Measurements from ENCODE around the gene RGS10. TPM values are rescaled to one million over a fixed set of nuclear protein-coding genes. Genes with fewer than 3 reads are reported as not detected.
"Not testable (repeated sequence)": the region's sequence is repeated elsewhere in the genome, so short reads cannot be mapped to it uniquely, and the experiment has no call there.

Gene RGS10, protein sequence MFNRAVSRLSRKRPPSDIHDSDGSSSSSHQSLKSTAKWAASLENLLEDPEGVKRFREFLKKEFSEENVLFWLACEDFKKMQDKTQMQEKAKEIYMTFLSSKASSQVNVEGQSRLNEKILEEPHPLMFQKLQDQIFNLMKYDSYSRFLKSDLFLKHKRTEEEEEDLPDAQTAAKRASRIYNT
- total RNA-seq, result 39.7 TPM

DNA sequence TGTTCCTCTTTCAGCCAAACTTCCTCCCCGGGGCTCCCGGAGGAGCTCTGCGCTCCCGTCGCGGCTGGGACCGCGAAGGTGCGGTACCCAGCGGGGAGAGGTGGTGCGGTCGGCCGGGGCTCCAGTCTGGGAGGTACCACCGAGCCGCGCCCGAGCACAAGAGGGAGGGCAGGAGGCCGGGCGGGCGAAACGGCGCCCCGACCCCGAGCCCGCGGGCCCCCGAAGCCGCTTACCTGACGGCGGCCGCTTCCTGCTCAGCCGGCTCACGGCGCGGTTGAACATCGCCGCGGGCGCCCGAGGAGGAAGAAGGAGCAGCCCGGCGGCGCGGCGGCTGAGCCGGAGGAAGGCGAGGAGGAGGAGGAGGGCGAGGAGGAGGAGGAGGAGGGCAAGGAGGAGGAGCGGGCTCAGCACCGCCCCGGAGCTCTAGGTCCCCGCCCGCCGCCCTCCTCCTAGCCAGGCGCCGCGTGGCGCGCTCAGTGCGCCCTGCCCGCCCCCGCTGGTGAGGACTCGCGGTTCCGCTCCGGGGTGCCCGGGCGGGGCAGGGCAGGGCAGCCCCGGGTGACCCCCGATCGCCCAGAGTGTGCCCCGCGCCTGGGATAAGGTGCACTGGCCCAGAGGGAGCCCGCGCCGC lies at the start of gene RGS10:
RGS10 (minus strand) TSS at position 363 of the 631 bp plus-strand sequence; CDS start at position 282, 81 bp downstream.
- Histone ChIP-seq H3K27me3 (ENCODE audit: control insufficient read depth in 3 of 3, insufficient read depth in 3 of 3, low read length in 3 of 3) (peaks cover 0 to 8% (median 2%) of the 10 kb centered on the region in 3 donors), H3K27ac (ENCODE audit: low read depth, low read length) (no peak within 1 kb of the TSS), H3K4me3 (ENCODE audit: low read length in 3 of 3) (peak within 1 kb of the TSS; percentile 65 to 72 (median 68)), H3K9me3 (ENCODE audit: control insufficient read depth in 3 of 3, low read length in 3 of 3) (no peaks in the 10 kb centered on the region), H3K9ac (ENCODE audit: low read depth in 1 of 3, low read length in 3 of 3) (peak within 1 kb of the TSS in 2 of 3 donors; percentile 59 to 60), H3K4me1 (ENCODE audit: control insufficient read depth in 3 of 3, insufficient read depth in 3 of 3, low read length in 3 of 3) (peaks cover 6 to 20% (median 7%) of the 10 kb centered on the region in 3 donors), H3K36me3 (ENCODE audit: control insufficient read depth in 3 of 3, insufficient read depth in 3 of 3, low read length in 3 of 3) (no peaks in the 10 kb centered on the region)

DNA sequence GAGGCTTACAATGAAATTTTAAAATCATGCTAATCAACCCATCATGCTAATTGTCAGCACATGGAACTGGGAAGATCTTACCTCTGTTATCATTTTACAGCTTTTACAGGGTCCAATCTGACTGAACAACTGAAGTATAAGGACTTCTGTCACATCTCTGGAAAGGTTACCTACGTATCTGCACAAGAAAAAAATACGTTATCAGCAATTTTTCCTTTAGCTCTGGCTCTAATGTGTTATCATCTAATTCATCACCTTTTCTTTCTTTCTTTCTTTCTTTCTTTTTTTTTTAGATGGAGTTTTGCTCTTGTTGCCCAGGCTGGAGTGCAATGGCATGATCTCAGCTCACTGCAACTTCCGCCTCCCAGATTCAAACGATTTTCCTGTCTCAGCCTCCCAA lies 45.6 kb upstream of the RGS10 start:
- H3K36me3 ChIP-seq (ENCODE audit: control insufficient read depth in 3 of 3, insufficient read depth in 3 of 3, low read length in 3 of 3), result peaks cover 8 to 24% (median 23%) of the 10 kb centered on the region in 3 donors
- no peaks in the 10 kb centered on the region for H3K9me3 ChIP-seq (ENCODE audit: control insufficient read depth in 3 of 3, low read length in 3 of 3)
- no peak overlapping the region for H3K9ac ChIP-seq (ENCODE audit: low read depth in 1 of 3, low read length in 3 of 3)
- no peak overlapping the region for H3K27ac ChIP-seq (ENCODE audit: low read depth, low read length)
- H3K27me3 ChIP-seq (ENCODE audit: control insufficient read depth in 3 of 3, insufficient read depth in 3 of 3, low read length in 3 of 3), result no peaks in the 10 kb centered on the region
- H3K4me3 ChIP-seq (ENCODE audit: low read length in 3 of 3), result no peak overlapping the region
- peaks cover 3 to 10% (median 10%) of the 10 kb centered on the region in 3 donors for H3K4me1 ChIP-seq (ENCODE audit: control insufficient read depth in 3 of 3, insufficient read depth in 3 of 3, low read length in 3 of 3)

DNA sequence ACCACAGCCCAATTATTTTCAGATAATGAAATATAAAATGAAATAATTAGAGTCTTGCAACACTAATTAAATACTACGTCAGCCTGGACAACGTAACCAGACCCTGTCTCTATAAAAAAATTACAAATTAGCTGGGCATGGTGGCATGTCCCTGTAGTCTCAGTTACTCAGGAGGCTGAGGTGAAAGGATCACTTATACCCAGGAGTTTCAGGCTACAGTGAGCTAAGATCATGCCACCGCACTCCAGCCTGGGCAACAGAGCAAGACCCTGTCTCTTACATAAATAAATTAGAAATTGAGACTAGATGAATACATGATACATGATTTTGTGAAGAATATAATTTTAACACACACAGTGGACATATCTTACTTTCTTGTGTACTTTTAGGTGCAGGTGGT lies 35.8 kb upstream of the RGS10 start:
- Histone ChIP-seq H3K4me3 (ENCODE audit: low read length in 3 of 3) (no peak overlapping the region), H3K9me3 (ENCODE audit: control insufficient read depth in 3 of 3, low read length in 3 of 3) (no peaks in the 10 kb centered on the region), H3K27me3 (ENCODE audit: control insufficient read depth in 3 of 3, insufficient read depth in 3 of 3, low read length in 3 of 3) (no peaks in the 10 kb centered on the region), H3K36me3 (ENCODE audit: control insufficient read depth in 3 of 3, insufficient read depth in 3 of 3, low read length in 3 of 3) (peaks cover 31 to 43% (median 43%) of the 10 kb centered on the region in 3 donors), H3K4me1 (ENCODE audit: control insufficient read depth in 3 of 3, insufficient read depth in 3 of 3, low read length in 3 of 3) (no peaks in the 10 kb centered on the region), H3K27ac (ENCODE audit: low read depth, low read length) (no peak overlapping the region), H3K9ac (ENCODE audit: low read depth in 1 of 3, low read length in 3 of 3) (no peak overlapping the region)

DNA sequence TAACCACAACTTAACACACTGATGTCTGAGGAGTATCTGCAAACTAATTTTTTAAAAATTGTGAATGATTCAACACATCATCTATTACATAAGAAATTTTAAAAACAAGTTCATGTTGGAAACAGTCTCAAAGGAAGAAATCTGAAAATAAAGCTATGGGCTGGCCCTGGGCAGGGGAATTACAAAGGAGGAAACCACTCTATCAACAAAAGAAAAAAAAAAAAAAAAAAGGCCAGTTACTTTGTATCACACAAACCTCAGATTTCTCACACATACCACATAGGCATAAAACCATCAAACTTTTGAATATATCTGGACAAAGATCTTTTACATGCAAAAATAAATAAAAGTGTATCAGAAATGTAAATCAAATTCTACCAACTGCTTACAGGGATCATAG lies 33.5 kb upstream of the RGS10 start:
- Histone ChIP-seq H3K27me3 (ENCODE audit: control insufficient read depth in 3 of 3, insufficient read depth in 3 of 3, low read length in 3 of 3) (no peaks in the 10 kb centered on the region), H3K4me1 (ENCODE audit: control insufficient read depth in 3 of 3, insufficient read depth in 3 of 3, low read length in 3 of 3) (no peaks in the 10 kb centered on the region), H3K9ac (ENCODE audit: low read depth in 1 of 3, low read length in 3 of 3) (no peak overlapping the region), H3K27ac (ENCODE audit: low read depth, low read length) (no peak overlapping the region), H3K9me3 (ENCODE audit: control insufficient read depth in 3 of 3, low read length in 3 of 3) (no peaks in the 10 kb centered on the region), H3K36me3 (ENCODE audit: control insufficient read depth in 3 of 3, insufficient read depth in 3 of 3, low read length in 3 of 3) (peaks cover 31 to 37% (median 36%) of the 10 kb centered on the region in 3 donors), H3K4me3 (ENCODE audit: low read length in 3 of 3) (no peak overlapping the region)

DNA sequence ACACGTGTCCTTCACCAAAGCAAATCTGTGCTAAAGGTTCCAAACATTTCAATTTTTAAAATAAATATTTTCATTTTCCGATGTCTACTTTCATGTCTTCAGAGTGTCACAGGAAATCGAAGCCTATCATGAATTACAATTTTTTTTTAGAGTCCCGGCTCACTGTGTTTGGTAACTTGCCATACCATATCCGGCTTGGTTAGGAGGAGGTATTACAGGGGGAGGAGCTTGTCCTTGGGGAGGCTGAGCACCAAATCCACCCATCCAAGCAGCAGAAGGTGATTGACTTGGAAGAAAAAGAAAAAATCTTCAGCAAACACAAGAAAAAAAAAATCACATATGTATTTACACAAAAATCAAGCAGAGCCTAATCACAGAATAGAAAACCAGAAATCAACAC lies 33.0 kb upstream of the RGS10 start:
- Histone ChIP-seq H3K9ac (ENCODE audit: low read depth in 1 of 3, low read length in 3 of 3) (no peak overlapping the region), H3K27me3 (ENCODE audit: control insufficient read depth in 3 of 3, insufficient read depth in 3 of 3, low read length in 3 of 3) (no peaks in the 10 kb centered on the region), H3K4me3 (ENCODE audit: low read length in 3 of 3) (no peak overlapping the region), H3K9me3 (ENCODE audit: control insufficient read depth in 3 of 3, low read length in 3 of 3) (no peaks in the 10 kb centered on the region), H3K27ac (ENCODE audit: low read depth, low read length) (no peak overlapping the region), H3K4me1 (ENCODE audit: control insufficient read depth in 3 of 3, insufficient read depth in 3 of 3, low read length in 3 of 3) (no peaks in the 10 kb centered on the region), H3K36me3 (ENCODE audit: control insufficient read depth in 3 of 3, insufficient read depth in 3 of 3, low read length in 3 of 3) (peaks cover 31 to 37% (median 36%) of the 10 kb centered on the region in 3 donors)

DNA sequence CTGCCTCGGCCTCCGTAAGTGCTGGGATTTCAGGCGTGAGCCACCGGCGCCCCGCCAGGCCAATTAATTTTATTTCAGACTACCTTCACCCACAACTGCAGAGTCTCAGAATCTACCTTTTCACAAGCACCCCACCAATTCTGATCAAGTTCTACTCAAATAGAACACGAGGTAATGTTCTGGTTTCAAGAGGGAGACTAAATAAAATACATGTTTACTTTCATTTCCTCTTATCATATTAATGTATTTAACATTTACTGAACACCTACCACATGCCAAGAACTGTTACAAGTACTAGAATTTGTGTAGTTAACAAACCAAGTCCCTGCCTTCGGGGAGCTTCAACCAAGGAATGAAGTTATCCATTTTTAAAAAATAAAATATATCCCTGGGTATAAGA lies 25.5 kb upstream of the RGS10 start:
- Histone ChIP-seq H3K27me3 (ENCODE audit: control insufficient read depth in 3 of 3, insufficient read depth in 3 of 3, low read length in 3 of 3) (no peaks in the 10 kb centered on the region), H3K4me3 (ENCODE audit: low read length in 3 of 3) (no peak overlapping the region), H3K4me1 (ENCODE audit: control insufficient read depth in 3 of 3, insufficient read depth in 3 of 3, low read length in 3 of 3) (no peaks in the 10 kb centered on the region), H3K9me3 (ENCODE audit: control insufficient read depth in 3 of 3, low read length in 3 of 3) (no peaks in the 10 kb centered on the region), H3K27ac (ENCODE audit: low read depth, low read length) (no peak overlapping the region), H3K36me3 (ENCODE audit: control insufficient read depth in 3 of 3, insufficient read depth in 3 of 3, low read length in 3 of 3) (no peaks in the 10 kb centered on the region), H3K9ac (ENCODE audit: low read depth in 1 of 3, low read length in 3 of 3) (no peak overlapping the region)

DNA sequence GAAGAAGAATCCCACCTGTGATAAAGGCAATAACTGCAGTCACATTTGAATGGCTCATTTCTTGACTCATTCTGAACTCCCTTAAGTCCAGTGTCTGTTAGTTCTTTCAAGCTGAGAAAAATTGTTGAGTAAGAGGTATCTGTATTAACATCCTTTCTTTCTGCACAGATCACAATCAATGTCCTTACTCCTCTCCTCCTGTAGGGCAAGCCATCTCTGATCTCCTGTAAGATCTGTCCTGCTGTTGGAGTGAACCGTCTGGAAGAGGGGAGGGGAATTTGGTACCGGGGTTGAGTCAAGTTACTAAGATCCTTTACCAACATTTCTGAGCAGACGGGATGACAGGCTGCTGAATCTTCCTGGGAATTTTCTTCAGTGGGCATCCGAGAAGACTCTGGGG lies 19.6 kb upstream of the RGS10 start:
- Histone ChIP-seq H3K4me3 (ENCODE audit: low read length in 3 of 3) (no peak overlapping the region), H3K4me1 (ENCODE audit: control insufficient read depth in 3 of 3, insufficient read depth in 3 of 3, low read length in 3 of 3) (no peaks in the 10 kb centered on the region), H3K27ac (ENCODE audit: low read depth, low read length) (no peak overlapping the region), H3K27me3 (ENCODE audit: control insufficient read depth in 3 of 3, insufficient read depth in 3 of 3, low read length in 3 of 3) (no peaks in the 10 kb centered on the region), H3K9ac (ENCODE audit: low read depth in 1 of 3, low read length in 3 of 3) (no peak overlapping the region), H3K36me3 (ENCODE audit: control insufficient read depth in 3 of 3, insufficient read depth in 3 of 3, low read length in 3 of 3) (no peaks in the 10 kb centered on the region), H3K9me3 (ENCODE audit: control insufficient read depth in 3 of 3, low read length in 3 of 3) (no peaks in the 10 kb centered on the region)

DNA sequence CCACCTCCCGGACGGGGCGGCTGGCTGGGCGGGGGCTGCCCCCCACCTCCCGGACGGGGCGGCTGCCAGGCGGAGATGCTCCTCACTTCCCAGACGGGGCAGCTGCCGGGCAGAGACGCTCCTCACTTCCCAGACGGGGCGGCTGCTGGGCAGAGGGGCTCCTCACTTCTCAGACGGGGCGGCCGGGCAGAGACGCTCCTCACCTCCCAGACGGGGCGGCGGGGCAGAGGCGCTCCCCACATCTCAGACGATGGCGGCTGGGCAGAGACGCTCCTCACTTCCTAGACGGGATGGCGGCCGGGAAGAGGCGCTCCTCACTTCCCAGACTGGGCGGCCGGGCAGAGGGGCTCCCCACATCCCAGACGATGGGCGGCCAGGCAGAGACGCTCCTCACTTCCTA lies 17.0 kb upstream of the RGS10 start:
- not testable (repeated sequence) for H3K27ac ChIP-seq (ENCODE audit: low read depth, low read length); H3K4me1 ChIP-seq (ENCODE audit: control insufficient read depth in 3 of 3, insufficient read depth in 3 of 3, low read length in 3 of 3); H3K9me3 ChIP-seq (ENCODE audit: control insufficient read depth in 3 of 3, low read length in 3 of 3); H3K36me3 ChIP-seq (ENCODE audit: control insufficient read depth in 3 of 3, insufficient read depth in 3 of 3, low read length in 3 of 3); H3K9ac ChIP-seq (ENCODE audit: low read depth in 1 of 3, low read length in 3 of 3); H3K27me3 ChIP-seq (ENCODE audit: control insufficient read depth in 3 of 3, insufficient read depth in 3 of 3, low read length in 3 of 3); H3K4me3 ChIP-seq (ENCODE audit: low read length in 3 of 3)

DNA sequence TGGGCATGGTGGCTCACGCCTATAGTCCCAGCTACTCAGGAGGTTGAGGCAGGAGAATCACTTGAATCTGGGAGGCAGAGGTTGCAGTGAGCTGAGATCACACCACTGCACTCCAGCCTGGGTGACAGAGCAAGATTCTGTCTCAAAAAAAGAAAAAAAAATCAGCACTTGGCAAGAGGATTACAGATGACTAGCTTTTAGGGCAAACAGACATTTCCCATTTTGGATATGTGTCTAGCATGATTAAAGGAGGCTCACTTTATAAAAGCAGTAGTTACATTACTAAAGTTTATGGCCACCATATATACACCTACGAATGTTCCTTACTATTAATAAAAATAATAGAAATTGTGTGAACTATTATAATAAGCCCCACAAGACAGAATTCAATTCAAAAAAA lies 13.6 kb upstream of the RGS10 start:
- H3K4me1 ChIP-seq (ENCODE audit: control insufficient read depth in 3 of 3, insufficient read depth in 3 of 3, low read length in 3 of 3); H3K9me3 ChIP-seq (ENCODE audit: control insufficient read depth in 3 of 3, low read length in 3 of 3); H3K27me3 ChIP-seq (ENCODE audit: control insufficient read depth in 3 of 3, insufficient read depth in 3 of 3, low read length in 3 of 3); H3K27ac ChIP-seq (ENCODE audit: low read depth, low read length); H3K36me3 ChIP-seq (ENCODE audit: control insufficient read depth in 3 of 3, insufficient read depth in 3 of 3, low read length in 3 of 3); H3K4me3 ChIP-seq (ENCODE audit: low read length in 3 of 3); H3K9ac ChIP-seq (ENCODE audit: low read depth in 1 of 3, low read length in 3 of 3): not testable (repeated sequence)

DNA sequence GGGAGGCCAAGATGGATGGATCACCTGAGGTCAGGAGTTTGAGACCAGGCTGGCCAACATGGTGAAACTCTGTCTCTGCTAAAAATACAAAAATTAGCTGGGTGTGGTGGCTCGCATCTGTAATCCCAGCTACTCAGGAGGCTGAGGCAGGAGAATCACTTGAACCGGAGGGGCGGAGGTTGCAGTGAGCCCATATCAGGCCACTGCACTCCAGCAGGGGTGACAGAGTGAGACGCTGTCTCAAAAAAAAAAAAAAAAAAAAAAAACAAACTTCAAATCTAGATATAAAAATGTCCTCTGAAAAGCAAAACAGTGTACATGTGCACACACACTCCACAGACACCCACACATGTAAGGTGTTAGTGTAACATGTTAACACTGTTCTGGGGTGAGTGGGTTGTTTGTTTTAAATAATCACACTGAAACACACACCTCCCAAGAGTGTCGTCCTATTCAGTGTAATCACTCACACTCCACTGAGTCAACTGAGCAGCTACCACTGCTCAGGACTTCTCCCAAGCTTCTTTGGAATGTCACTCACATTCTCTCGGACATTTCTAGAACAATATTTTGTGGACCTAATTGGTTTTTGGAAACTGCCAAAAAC lies 12.8 kb upstream of the RGS10 start:
- no peak overlapping the region for H3K27ac ChIP-seq (ENCODE audit: low read depth, low read length)
- no peaks in the 10 kb centered on the region for H3K4me1 ChIP-seq (ENCODE audit: control insufficient read depth in 3 of 3, insufficient read depth in 3 of 3, low read length in 3 of 3)
- H3K36me3 ChIP-seq (ENCODE audit: control insufficient read depth in 3 of 3, insufficient read depth in 3 of 3, low read length in 3 of 3), result no peaks in the 10 kb centered on the region
- H3K4me3 ChIP-seq (ENCODE audit: low read length in 3 of 3), result no peak overlapping the region
- H3K9me3 ChIP-seq (ENCODE audit: control insufficient read depth in 3 of 3, low read length in 3 of 3), result no peaks in the 10 kb centered on the region
- H3K27me3 ChIP-seq (ENCODE audit: control insufficient read depth in 3 of 3, insufficient read depth in 3 of 3, low read length in 3 of 3), result no peaks in the 10 kb centered on the region
- no peak overlapping the region for H3K9ac ChIP-seq (ENCODE audit: low read depth in 1 of 3, low read length in 3 of 3)

All from skeletal muscle tissue (tissue), 4 donors.